HepG2 (cell line): Measurements from ENCODE around the gene ZNF132. TPM values are rescaled to one million over a fixed set of nuclear protein-coding genes. Genes with fewer than 3 reads are reported as not detected.

Source experiments
- FOXK1 ChIP-seq: sonication (generic); formaldehyde crosslinking; IDR thresholded peaks from 2 replicates; pipeline ENCODE4 v1.4.0; 2020; ENCODE audit warnings: low read depth, missing genetic modification reagents, borderline replicate concordance
- KLF6 ChIP-seq: IDR thresholded peaks from 2 replicates; pipeline ENCODE4 v1.8.0; 2016; ENCODE audit warnings: missing biosample characterization, missing genetic modification reagents
- POLR2AphosphoS2 ChIP-seq: IDR thresholded peaks from 2 replicates; pipeline ENCODE4 v1.6.1; 2011; ENCODE audit warnings: low read depth, low read length, improper control_type of control experiment
- PRPF4 ChIP-seq: fragments of 200-400 bp; formaldehyde crosslinking; IDR thresholded peaks from 2 replicates; pipeline ENCODE4 v1.6.1; 2016; ENCODE audit warnings: low read length, low read depth; ENCODE audit not compliant: poor library complexity, severe bottlenecking
- SP4 ChIP-seq: sonication (generic); formaldehyde crosslinking; IDR thresholded peaks from 2 replicates; pipeline ENCODE4 v1.8.1; 2023; ENCODE audit warnings: mild to moderate bottlenecking, missing genetic modification reagents
- TCF7L2 ChIP-seq: IDR thresholded peaks from 2 replicates; pipeline ENCODE4 v1.6.1; 2011; ENCODE audit warnings: mild to moderate bottlenecking, low read depth, low read length, moderate library complexity
- ZFX ChIP-seq: sonication (generic); formaldehyde crosslinking; IDR thresholded peaks from 2 replicates; pipeline ENCODE4 v1.4.0; 2020; ENCODE audit warnings: mild to moderate bottlenecking, low read depth, missing genetic modification reagents, moderate library complexity
- ZNF274 ChIP-seq: sonication (generic); formaldehyde crosslinking; IDR thresholded peaks from 2 replicates; pipeline ENCODE4 v1.5.1; 2020; ENCODE audit warnings: mild to moderate bottlenecking, missing genetic modification reagents
- ZNF547 ChIP-seq: sonication (generic); formaldehyde crosslinking; IDR thresholded peaks from 2 replicates; pipeline ENCODE4 v1.5.1; 2020; ENCODE audit warnings: mild to moderate bottlenecking, missing genetic modification reagents
- ZNF607 ChIP-seq: sonication (generic); formaldehyde crosslinking; IDR thresholded peaks from 2 replicates; pipeline ENCODE4 v1.5.1; 2020; ENCODE audit warnings: missing genetic modification reagents, mild to moderate bottlenecking, borderline replicate concordance
- ZNF749 ChIP-seq: sonication (generic); formaldehyde crosslinking; IDR thresholded peaks from 2 replicates; pipeline ENCODE4 v1.8.0; 2022; ENCODE audit warnings: mild to moderate bottlenecking, missing genetic modification reagents, moderate library complexity, borderline replicate concordance
- ZNF850 ChIP-seq: sonication (generic); formaldehyde crosslinking; conservative IDR thresholded peaks from 2 replicates; pipeline ENCODE4 v1.9.0; 2021; ENCODE audit warnings: mild to moderate bottlenecking, missing genetic modification reagents
- polyA plus RNA-seq, 8 experiments: library from polyadenylated mRNA; depleted of rRNA in 3 of 8; stranded (reverse) in 7 of 8; unstranded in 1 of 8; fragments of >200 nt; fragmentation: Illumina TruSeq in 4 of 8; extraction: Trizol in 4 of 8; gene quantifications; 2 replicates each; pipeline versions ENCODE4 v1.2.1 to v1.2.3, GENCODE V29; 2011 to 2016; ENCODE audit warnings: low read depth in 4 of 8, missing spikeins in 1 of 8, mixed read lengths in 1 of 8; ENCODE audit not compliant: insufficient read depth in 1 of 8
- total RNA-seq, 5 experiments: library from RNA; depleted of rRNA; stranded (reverse); fragments of >200 nt; fragmentation: Illumina TruSeq; extraction: Trizol; gene quantifications; 2 replicates each; pipeline ENCODE4 v1.2.3, GENCODE V29; 2016; ENCODE audit warnings: low read depth in 1 of 5
- TF ChIP-seq, protein P1 (sequence below): fragments of 450-650 bp; IDR thresholded peaks from 2 replicates; pipeline ENCODE4 v1.6.1; 2016
- TF ChIP-seq, protein P2 (sequence below): sonication (generic); formaldehyde crosslinking; IDR thresholded peaks from 2 replicates; pipeline ENCODE4 v1.5.0; 2020; ENCODE audit warnings: missing genetic modification reagents, mild to moderate bottlenecking, borderline replicate concordance
- TF ChIP-seq, protein P3 (sequence below): sonication (generic); formaldehyde crosslinking; IDR thresholded peaks from 2 replicates; pipeline ENCODE4 v1.4.0; 2020; ENCODE audit warnings: mild to moderate bottlenecking, missing genetic modification reagents, borderline replicate concordance
- TF ChIP-seq, protein P4 (sequence below): conservative IDR thresholded peaks from 2 replicates; pipeline ENCODE4 v1.6.1; 2018; ENCODE audit warnings: missing genetic modification reagents
- TF ChIP-seq, protein P5 (sequence below): sonication (generic); formaldehyde crosslinking; IDR thresholded peaks from 2 replicates; pipeline ENCODE4 v1.4.0; 2020; ENCODE audit warnings: mild to moderate bottlenecking, missing genetic modification reagents
- TF ChIP-seq, protein P6 (sequence below): sonication (generic); formaldehyde crosslinking; IDR thresholded peaks from 2 replicates; pipeline ENCODE4 v1.4.0; 2020; ENCODE audit warnings: mild to moderate bottlenecking, missing genetic modification reagents

ZNF132 gene
- total and polyA plus RNA-seq, 2 of the 13 experiments (the other 11 are each of a cell fraction or from before 2014, with no cell fraction given), result not detected

DNA sequence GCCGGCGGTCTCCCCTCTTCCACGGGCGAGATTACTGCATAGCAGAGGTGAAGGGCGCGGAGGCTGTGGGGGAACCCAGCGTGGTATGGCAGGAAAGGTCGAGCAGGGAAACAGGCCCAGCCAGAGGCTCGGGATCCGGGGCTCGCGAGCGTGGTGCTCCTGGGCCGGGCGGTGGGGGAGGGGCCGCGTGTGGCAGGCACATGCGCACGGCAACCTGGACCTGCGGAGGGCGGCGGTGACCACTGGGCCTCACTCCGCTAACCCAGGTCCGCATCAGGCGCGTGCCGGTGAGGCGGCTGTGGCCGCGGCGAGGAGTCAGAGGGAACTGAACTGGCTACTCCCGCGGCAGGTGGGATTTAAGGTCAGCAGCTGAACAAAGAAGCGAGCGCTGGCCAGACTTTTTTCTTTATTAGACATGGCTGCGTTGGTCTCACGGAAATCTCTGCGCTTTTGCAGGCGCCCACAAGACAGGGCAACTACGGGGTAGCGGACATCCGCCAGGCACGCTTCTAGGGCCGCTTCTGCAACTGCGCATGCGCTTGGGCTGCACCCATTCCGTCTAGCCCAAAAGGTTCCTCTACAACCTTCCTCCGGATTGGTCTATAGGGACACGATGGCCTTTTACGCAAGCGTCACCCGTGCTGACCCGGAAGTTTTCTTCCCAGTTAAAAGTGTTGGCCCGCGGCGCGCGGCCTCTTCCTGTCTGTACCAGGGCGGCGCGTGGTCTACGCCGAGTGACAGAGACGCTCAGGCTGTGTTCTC lies 53.2 kb downstream of the ZNF132 start, which contains the start of gene RPS5 (continued):
- TF ChIP-seq PRPF4, result no peak
- peak; percentile 53; the same call in 1 of the 2 replicates for TF ChIP-seq ZNF749 (CRISPR knock-in tag)
- TF ChIP-seq, protein P1, sequence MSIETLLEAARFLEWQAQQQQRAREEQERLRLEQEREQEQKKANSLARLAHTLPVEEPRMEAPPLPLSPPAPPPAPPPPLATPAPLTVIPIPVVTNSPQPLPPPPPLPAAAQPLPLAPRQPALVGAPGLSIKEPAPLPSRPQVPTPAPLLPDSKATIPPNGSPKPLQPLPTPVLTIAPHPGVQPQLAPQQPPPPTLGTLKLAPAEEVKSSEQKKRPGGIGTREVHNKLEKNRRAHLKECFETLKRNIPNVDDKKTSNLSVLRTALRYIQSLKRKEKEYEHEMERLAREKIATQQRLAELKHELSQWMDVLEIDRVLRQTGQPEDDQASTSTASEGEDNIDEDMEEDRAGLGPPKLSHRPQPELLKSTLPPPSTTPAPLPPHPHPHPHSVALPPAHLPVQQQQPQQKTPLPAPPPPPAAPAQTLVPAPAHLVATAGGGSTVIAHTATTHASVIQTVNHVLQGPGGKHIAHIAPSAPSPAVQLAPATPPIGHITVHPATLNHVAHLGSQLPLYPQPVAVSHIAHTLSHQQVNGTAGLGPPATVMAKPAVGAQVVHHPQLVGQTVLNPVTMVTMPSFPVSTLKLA, result peak; percentile 73
- TF ChIP-seq, protein P2, sequence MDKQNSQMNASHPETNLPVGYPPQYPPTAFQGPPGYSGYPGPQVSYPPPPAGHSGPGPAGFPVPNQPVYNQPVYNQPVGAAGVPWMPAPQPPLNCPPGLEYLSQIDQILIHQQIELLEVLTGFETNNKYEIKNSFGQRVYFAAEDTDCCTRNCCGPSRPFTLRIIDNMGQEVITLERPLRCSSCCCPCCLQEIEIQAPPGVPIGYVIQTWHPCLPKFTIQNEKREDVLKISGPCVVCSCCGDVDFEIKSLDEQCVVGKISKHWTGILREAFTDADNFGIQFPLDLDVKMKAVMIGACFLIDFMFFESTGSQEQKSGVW (CRISPR knock-in tag), result 0 out of 2 replicates have a peak, but pooled peaks have one; percentile 57
- TF ChIP-seq ZNF547 (CRISPR knock-in tag), result peak; percentile 91; the same call in 1 of the 2 replicates
- peak; percentile 85; the same call in 1 of the 2 replicates for TF ChIP-seq POLR2AphosphoS2
- TF ChIP-seq, protein P3, sequence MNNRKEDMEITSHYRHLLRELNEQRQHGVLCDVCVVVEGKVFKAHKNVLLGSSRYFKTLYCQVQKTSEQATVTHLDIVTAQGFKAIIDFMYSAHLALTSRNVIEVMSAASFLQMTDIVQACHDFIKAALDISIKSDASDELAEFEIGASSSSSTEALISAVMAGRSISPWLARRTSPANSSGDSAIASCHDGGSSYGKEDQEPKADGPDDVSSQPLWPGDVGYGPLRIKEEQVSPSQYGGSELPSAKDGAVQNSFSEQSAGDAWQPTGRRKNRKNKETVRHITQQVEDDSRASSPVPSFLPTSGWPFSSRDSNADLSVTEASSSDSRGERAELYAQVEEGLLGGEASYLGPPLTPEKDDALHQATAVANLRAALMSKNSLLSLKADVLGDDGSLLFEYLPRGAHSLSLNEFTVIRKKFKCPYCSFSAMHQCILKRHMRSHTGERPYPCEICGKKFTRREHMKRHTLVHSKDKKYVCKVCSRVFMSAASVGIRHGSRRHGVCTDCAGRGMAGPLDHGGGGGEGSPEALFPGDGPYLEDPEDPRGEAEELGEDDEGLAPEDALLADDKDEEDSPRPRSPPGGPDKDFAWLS (CRISPR knock-in tag), result peak; percentile 96; the same call in 1 of the 2 replicates
- peak; percentile 86 for TF ChIP-seq FOXK1 (CRISPR knock-in tag)
- TF ChIP-seq ZNF274, result peak; percentile 89; the same call in 1 of the 2 replicates
- peak; percentile 71 for TF ChIP-seq ZNF607 (CRISPR knock-in tag)
- TF ChIP-seq, protein P4, sequence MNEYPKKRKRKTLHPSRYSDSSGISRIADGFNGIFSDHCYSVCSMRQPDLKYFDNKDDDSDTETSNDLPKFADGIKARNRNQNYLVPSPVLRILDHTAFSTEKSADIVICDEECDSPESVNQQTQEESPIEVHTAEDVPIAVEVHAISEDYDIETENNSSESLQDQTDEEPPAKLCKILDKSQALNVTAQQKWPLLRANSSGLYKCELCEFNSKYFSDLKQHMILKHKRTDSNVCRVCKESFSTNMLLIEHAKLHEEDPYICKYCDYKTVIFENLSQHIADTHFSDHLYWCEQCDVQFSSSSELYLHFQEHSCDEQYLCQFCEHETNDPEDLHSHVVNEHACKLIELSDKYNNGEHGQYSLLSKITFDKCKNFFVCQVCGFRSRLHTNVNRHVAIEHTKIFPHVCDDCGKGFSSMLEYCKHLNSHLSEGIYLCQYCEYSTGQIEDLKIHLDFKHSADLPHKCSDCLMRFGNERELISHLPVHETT (CRISPR knock-in tag), result peak; percentile 79; the same call in 1 of the 2 replicates
- no peak for TF ChIP-seq TCF7L2
- peak; percentile 45; the same call in 1 of the 2 replicates for TF ChIP-seq SP4 (CRISPR knock-in tag)
- TF ChIP-seq ZNF850 (CRISPR knock-in tag), result no peak
- TF ChIP-seq, protein P5, sequence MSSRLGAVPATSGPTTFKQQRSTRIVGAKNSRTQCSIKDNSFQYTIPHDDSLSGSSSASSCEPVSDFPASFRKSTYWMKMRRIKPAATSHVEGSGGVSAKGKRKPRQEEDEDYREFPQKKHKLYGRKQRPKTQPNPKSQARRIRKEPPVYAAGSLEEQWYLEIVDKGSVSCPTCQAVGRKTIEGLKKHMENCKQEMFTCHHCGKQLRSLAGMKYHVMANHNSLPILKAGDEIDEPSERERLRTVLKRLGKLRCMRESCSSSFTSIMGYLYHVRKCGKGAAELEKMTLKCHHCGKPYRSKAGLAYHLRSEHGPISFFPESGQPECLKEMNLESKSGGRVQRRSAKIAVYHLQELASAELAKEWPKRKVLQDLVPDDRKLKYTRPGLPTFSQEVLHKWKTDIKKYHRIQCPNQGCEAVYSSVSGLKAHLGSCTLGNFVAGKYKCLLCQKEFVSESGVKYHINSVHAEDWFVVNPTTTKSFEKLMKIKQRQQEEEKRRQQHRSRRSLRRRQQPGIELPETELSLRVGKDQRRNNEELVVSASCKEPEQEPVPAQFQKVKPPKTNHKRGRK (CRISPR knock-in tag), result 0 out of 2 replicates have a peak, but pooled peaks have one; percentile 43
- TF ChIP-seq KLF6 (CRISPR knock-in tag), result peak; percentile 57; the same call in 1 of the 2 replicates
- TF ChIP-seq ZFX, result peak; percentile 95
- TF ChIP-seq, protein P6, sequence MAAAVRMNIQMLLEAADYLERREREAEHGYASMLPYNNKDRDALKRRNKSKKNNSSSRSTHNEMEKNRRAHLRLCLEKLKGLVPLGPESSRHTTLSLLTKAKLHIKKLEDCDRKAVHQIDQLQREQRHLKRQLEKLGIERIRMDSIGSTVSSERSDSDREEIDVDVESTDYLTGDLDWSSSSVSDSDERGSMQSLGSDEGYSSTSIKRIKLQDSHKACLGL (CRISPR knock-in tag), result peak; percentile 81
